Measurements from ENCODE around the gene UBE2H.

GRCh38 chr7:129800901-129801300 is 151.9 kb downstream of the UBE2H start:
- TF ChIP-seq CTCF (IDR thresholded peaks at IDR 0.05; ENCODE audit: low read depth, low read length): no peak
- TF ChIP-seq EZH2phosphoT487 (IDR thresholded peaks at IDR 0.05; ENCODE audit: low read depth): no peak
